Small intestine (tissue), 7 donors: ENCODE data around the gene MORN1. TPM values are rescaled to one million over a fixed set of nuclear protein-coding genes. Genes with fewer than 3 reads are reported as not detected.

Experiments
- DNase-seq, 2 donors: peaks; one replicate each; pipeline versions ENCODE4 v3.0.0 to v3.0.0-alpha.2; 2013
- FAIRE-seq: peaks from 2 replicates; lab custom pipeline; 2012; peaks lifted over from hg19 to GRCh38; lab: Jason Lieb, UNC
- H3K27ac ChIP-seq, 3 donors: one replicate each; pipeline ENCODE4 v1.5.1; 2013; ENCODE audit warnings: low read length in 2 of 3, mild to moderate bottlenecking in 2 of 3, control low read depth in 1 of 3, inconsistent platforms in 1 of 3, low read depth in 1 of 3, moderate library complexity in 1 of 3
- H3K27me3 ChIP-seq, 3 donors: one replicate each; pipeline ENCODE4 v1.6.1; 2013; ENCODE audit warnings: low read length in 3 of 3, inconsistent platforms in 1 of 3; ENCODE audit not compliant: control insufficient read depth in 3 of 3, insufficient read depth in 3 of 3
- H3K36me3 ChIP-seq, 3 donors: one replicate each; pipeline ENCODE4 v1.6.1; 2013; ENCODE audit warnings: low read length in 3 of 3, inconsistent platforms in 1 of 3, low read depth in 1 of 3, mild to moderate bottlenecking in 1 of 3, moderate library complexity in 1 of 3; ENCODE audit not compliant: control insufficient read depth in 3 of 3, insufficient read depth in 2 of 3
- H3K4me1 ChIP-seq, 3 donors: one replicate each; pipeline ENCODE4 v1.6.1; 2013; ENCODE audit warnings: low read length in 2 of 3, inconsistent platforms in 1 of 3, low read depth in 1 of 3, mild to moderate bottlenecking in 1 of 3, moderate library complexity in 1 of 3; ENCODE audit not compliant: control insufficient read depth in 3 of 3, insufficient read depth in 2 of 3
- H3K4me3 ChIP-seq, 3 donors: one replicate each; pipeline ENCODE4 v1.5.1; 2013; ENCODE audit warnings: low read length in 3 of 3, control low read depth in 1 of 3, inconsistent platforms in 1 of 3, low read depth in 1 of 3, mild to moderate bottlenecking in 1 of 3, moderate library complexity in 1 of 3
- H3K9me3 ChIP-seq, 2 donors: one replicate each; pipeline ENCODE4 v1.6.1; 2013; ENCODE audit warnings: low read depth in 1 of 2, low read length in 1 of 2; ENCODE audit not compliant: control insufficient read depth in 2 of 2, insufficient read depth in 1 of 2
- WGBS, 3 donors: extraction: QIAGEN DNeasy Blood & Tissue Kit; methylation state at CpG; one replicate each; pipeline ENCODE4 v1.1.7; 2013; 5-methylcytosine and 5-hydroxymethylcytosine counted together
- polyA plus RNA-seq, 4 donors: library from polyadenylated mRNA; stranded (reverse) in 3 of 4; unstranded in 1 of 4; fragments of 200-250 nt in 3 of 4; fragments of 120-200 nt in 1 of 4; gene quantifications; one replicate each; pipeline versions ENCODE4 v1.2.1 to v1.2.3, GENCODE V29; 2013
- donor health status: healthy with polysubstance abuse.
- donor health status: control.
- donor health status: control.
- donor health status: Bipolar disorder and iron deficiency.
- donor health status: healthy.

MORN1 gene
- polyA plus RNA-seq, 4 donors, result 1.1 to 10.6 (median 2.8) TPM

DNA sequence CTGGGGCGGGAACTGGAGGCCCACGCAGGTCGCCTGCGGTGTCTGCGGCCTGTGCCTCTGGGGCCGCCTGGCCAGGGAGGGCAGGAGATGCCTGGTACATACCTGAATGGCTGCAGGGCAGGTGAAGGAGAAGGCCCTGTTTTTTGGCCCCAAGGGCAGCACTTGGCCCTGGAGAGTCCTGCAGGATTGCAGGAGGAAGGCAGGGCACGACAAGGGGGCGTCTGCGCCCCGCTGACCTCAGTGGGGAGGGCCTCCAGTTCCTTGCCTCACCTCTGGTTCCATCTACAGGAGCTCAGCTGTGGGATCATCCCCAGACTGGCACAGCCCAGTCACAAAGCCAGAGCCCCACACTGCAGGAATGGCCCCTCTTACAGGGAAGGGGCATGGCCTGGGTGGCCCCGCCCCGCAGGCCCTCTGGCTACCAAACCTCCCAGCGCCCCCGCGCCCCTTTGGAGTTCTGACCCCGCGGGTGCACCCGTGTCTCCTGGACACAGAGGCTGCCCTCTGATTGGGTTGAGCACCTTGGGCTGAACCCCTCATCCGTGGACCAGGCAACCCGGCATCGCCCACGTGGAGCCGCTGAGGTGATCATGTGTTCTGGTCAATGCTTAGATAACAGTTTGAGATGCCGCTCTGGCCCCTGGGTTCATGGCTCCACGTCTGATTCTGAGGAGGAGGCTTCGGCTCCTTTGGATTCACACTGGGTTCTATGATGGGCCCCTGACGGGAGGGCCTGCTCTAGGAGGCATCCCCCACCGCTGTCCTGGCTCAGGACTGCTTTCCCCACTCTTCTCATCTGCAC is 22.3 kb upstream of the MORN1 start:
- peak; percentile 31 to 67 for DNase-seq
- peaks cover 0 to 15% (median 0%) of the 10 kb centered on the region in 3 donors for H3K36me3 ChIP-seq
- no peaks in the 10 kb centered on the region for H3K9me3 ChIP-seq
- 12 to 30% (median 13%) methylated on average over 21 to 28 of the region's 28 CpGs for WGBS, 3 donors
- peaks cover 0 to 9% (median 0%) of the 10 kb centered on the region in 3 donors for H3K27me3 ChIP-seq
- peak overlapping the region; percentile 88 to 98 (median 90) for H3K27ac ChIP-seq
- peak overlapping the region; percentile 57 to 77 (median 68) for H3K4me3 ChIP-seq
- peaks cover 0 to 37% (median 2%) of the 10 kb centered on the region in 3 donors for H3K4me1 ChIP-seq
- FAIRE-seq, result no peak

DNA sequence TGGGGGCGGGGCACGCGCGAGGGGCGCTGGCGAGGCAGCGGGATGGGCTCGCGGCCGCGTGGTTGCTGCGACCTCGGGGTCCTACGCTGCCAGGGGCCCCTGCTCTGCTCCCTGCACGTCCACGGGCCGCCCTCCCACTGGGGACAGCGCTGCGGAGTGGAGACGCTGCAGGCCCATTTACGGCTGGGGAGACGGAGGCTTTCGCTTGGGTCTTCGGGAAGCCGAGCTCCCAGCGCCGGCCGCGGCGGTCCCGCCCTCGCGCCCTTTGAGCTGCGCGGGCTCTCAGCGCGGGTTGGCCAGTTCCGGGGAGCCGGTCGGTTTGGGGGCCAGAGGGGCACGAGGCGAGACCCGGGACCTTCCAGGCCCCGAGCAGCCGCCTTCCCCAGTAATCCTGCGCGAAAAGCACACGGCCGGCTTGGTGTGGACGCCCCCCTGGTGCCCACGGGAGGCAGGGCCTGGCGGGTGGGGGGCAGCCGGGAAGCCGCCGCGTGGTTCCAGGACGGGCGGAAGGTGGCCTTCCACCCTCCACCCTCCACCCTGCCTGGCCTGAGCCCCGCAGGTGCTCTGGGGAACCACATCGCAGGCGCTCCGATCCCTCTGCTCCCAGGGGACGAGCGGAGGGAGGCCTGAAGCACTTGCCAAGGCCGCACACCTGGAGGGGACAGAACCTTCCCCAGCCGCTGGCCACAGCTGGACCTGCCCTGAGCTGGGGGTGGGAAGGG is 21.6 kb upstream of the MORN1 start:
- FAIRE-seq (no peak), DNase-seq (peak; percentile 81 to 95)
- H3K9me3 ChIP-seq, result no peaks in the 10 kb centered on the region
- H3K27ac ChIP-seq, result peak overlapping the region; percentile 88 to 98 (median 90)
- H3K4me3 ChIP-seq, result peak overlapping the region; percentile 57 to 77 (median 68)
- peaks cover 0 to 1% (median 0%) of the 10 kb centered on the region in 3 donors for H3K27me3 ChIP-seq
- H3K4me1 ChIP-seq, result peaks cover 0 to 37% (median 2%) of the 10 kb centered on the region in 3 donors
- peaks cover 0 to 23% (median 0%) of the 10 kb centered on the region in 3 donors for H3K36me3 ChIP-seq
- 0 to 2% (median 1%) methylated on average over 44 to 66 of the region's 66 CpGs for WGBS, 3 donors

DNA sequence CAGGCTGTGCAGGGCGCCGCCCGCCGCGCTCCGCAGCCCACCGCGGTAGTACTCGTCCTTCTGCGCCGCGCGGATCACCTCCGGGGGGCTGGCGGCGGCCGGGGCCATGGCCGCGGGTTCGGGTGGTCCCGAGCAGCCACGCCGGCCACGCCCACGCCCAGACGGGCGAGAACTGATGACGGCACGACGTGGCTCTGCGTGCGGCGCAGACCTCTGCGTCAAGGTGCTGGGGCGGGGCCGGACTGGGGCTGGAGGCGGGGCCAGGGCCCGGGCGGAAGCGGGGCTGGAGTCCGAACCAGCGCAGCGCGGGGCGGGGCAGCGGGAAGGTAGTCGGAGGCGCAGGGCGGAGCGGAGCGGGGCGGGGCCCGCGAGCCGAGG is 21.0 kb upstream of the MORN1 start, which contains the start of gene PEX10:
Gene PEX10, minus strand, starts transcription at position 170 of the 378 bp plus-strand sequence. Its CDS starts 62 bp downstream, at position 108.
- peaks cover 0 to 28% (median 0%) of the 10 kb centered on the region in 3 donors for H3K36me3 ChIP-seq
- H3K27ac ChIP-seq, result peak within 1 kb of the TSS; percentile 88 to 98 (median 90)
- peaks cover 0 to 37% (median 2%) of the 10 kb centered on the region in 3 donors for H3K4me1 ChIP-seq
- H3K4me3 ChIP-seq, result peak within 1 kb of the TSS; percentile 68 to 89 (median 79)
- peak; percentile 95 to 99 for DNase-seq
- 0 to 1% (median 0%) methylated on average over 33 to 55 of the region's 55 CpGs for WGBS, 3 donors
- H3K27me3 ChIP-seq, result no peaks in the 10 kb centered on the region
- H3K9me3 ChIP-seq, result no peaks in the 10 kb centered on the region
- FAIRE-seq, result no peak

DNA sequence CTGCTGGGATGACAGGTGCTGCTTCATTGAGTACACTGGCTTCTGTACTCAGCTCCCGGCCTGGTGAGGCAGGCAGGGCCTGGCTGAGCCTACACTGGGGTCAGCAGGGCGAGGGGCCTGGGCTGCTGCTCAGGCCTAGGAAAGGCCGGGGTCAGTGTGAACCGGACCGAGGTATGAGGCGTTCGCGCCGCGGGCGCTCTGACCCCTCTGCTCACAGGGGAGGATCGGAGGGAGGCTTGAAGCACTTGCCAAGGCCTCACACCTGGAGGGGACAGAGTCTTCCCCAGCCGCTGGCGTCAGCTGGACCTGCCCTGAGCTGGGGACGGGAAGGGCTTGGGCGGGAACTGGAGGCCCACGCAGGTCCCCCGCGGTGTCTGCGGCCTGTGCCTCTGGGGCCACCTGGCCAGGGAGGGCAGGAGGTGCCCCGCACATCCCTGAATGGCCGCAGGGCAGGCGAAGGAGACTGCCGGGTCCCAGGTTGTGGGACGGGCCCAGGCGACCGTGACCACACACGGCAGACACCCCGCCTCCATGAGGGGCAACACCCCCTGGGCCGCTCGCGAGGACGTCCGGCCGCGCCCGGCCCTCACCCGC is 20.5 kb upstream of the MORN1 start:
- 1 to 5% (median 2%) methylated on average over 26 to 38 of the region's 38 CpGs for WGBS, 3 donors
- Histone ChIP-seq H3K9me3 (no peaks in the 10 kb centered on the region), H3K4me1 (peaks cover 0 to 35% (median 2%) of the 10 kb centered on the region in 3 donors), H3K36me3 (peaks cover 0 to 33% (median 0%) of the 10 kb centered on the region in 3 donors), H3K4me3 (peak overlapping the region; percentile 68 to 89 (median 79)), H3K27ac (peak overlapping the region; percentile 18 to 86 (median 75)), H3K27me3 (no peaks in the 10 kb centered on the region)
- FAIRE-seq (no peak), DNase-seq (peak in 1 of 2 donors; percentile 20)

DNA sequence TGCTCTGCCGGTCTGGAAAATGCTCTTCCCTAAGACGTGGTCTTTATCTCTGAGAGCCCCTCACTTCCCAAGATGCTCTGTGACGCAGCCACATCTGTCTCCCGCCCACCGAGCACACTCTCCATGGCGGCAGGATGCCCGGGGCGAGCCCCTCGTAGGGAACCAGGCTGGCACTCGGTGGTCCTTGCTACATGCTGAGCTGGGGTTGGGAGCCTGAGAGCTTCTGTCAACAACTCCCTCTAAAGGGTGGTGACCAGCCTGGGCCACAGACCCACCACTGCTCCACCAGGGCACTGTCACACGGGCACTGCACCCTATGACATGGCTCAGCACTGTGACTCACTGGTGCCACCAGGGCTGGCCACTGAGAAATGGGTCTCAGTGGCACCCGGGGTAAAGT is 18.4 kb upstream of the MORN1 start:
- peaks cover 5 to 54% (median 8%) of the 10 kb centered on the region in 3 donors for H3K36me3 ChIP-seq
- 92 to 94% (median 93%) methylated on average over 12 of the region's 12 CpGs for WGBS, 3 donors
- H3K4me1 ChIP-seq, result peaks cover 0 to 25% (median 2%) of the 10 kb centered on the region in 3 donors
- H3K4me3 ChIP-seq, result no peak overlapping the region
- FAIRE-seq (no peak), DNase-seq (no peak)
- H3K27ac ChIP-seq, result no peak overlapping the region
- H3K9me3 ChIP-seq, result no peaks in the 10 kb centered on the region
- H3K27me3 ChIP-seq, result no peaks in the 10 kb centered on the region

DNA sequence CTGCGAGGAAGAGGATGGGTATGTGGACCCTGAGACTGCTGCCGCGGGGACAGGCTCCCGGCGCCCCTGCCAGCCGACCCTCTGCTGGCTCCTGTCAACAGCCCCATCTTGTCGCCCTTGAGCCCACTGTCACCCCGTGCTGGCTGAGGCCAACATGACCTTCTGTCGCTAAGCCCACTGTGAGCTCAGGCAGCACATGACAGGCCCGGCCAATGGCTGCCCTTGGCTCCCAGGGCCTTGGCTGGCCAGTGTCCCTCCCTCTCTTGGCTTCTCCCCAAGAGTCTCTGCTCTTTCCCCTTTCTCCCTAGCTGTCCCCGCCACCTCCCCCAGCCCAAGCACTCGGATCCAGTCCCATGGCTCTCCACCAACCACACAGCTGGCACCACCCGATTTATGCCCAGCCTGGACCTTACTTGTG is 17.5 kb upstream of the MORN1 start:
- 89 to 92% (median 89%) methylated on average over 11 to 13 of the region's 13 CpGs for WGBS, 3 donors
- Histone ChIP-seq H3K27ac (no peak overlapping the region), H3K36me3 (peaks cover 5 to 63% (median 16%) of the 10 kb centered on the region in 3 donors)

DNA sequence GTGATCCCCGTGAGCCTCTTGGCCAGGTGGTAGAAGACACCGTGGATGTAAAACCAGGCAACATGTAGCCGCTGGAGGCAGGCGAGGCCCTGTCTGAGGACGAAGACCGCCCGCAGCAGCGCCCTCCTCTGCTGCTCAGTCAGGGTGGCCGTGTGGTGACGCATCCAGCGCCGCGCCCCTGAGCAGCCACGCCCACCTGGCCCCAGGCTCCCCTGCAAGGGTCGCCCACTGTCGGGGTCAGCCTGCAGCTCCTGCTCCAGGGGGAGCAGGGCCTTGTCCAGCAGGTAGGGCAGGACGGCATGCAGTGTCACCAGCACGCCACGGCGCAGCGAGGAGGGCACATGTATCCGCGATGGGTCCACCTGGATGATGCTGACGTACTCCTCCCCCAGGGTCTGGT is 17.1 kb upstream of the MORN1 start:
- H3K27me3 ChIP-seq, result no peaks in the 10 kb centered on the region
- 91 to 93% (median 93%) methylated on average over 19 to 24 of the region's 24 CpGs for WGBS, 3 donors
- no peaks in the 10 kb centered on the region for H3K9me3 ChIP-seq
- H3K36me3 ChIP-seq, result peaks cover 6 to 66% (median 18%) of the 10 kb centered on the region in 3 donors
- H3K4me1 ChIP-seq, result peaks cover 0 to 12% (median 0%) of the 10 kb centered on the region in 3 donors
- H3K4me3 ChIP-seq, result no peak overlapping the region
- H3K27ac ChIP-seq, result no peak overlapping the region
- DNase-seq (no peak), FAIRE-seq (no peak)

More for the DNA sequence above, 17.5 kb upstream of the MORN1 start:
- H3K4me3 ChIP-seq, result no peak overlapping the region
- H3K9me3 ChIP-seq, result no peaks in the 10 kb centered on the region
- FAIRE-seq, result no peak
- DNase-seq, result no peak
- H3K4me1 ChIP-seq, result peaks cover 0 to 16% (median 2%) of the 10 kb centered on the region in 3 donors
- no peaks in the 10 kb centered on the region for H3K27me3 ChIP-seq

DNA sequence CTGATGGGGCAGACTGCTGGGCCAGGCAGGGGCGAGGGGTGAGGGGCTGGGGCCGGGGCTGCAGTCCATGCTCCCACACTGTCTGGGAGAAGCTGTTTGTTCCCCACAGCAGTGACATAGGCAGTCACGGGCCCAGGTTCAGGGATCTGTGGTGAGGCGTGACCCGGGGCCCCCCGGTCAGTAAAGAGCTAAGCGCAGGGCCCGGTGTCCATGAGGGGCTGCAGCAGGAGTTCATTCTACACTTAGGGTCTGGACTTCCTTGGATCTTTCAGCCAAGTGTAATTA is 16.6 kb upstream of the MORN1 start:
- H3K4me1 ChIP-seq, result peaks cover 0 to 7% (median 0%) of the 10 kb centered on the region in 3 donors
- no peaks in the 10 kb centered on the region for H3K9me3 ChIP-seq
- H3K4me3 ChIP-seq, result no peak overlapping the region
- DNase-seq (no peak), FAIRE-seq (no peak)
- no peaks in the 10 kb centered on the region for H3K27me3 ChIP-seq
- 96 to 99% (median 97%) methylated on average over 6 to 8 of the region's 8 CpGs for WGBS, 3 donors
- H3K27ac ChIP-seq, result no peak overlapping the region
- peaks cover 11 to 71% (median 21%) of the 10 kb centered on the region in 3 donors for H3K36me3 ChIP-seq
